ENCODE results near the gene MYBPH. TPM values are rescaled to one million over a fixed set of nuclear protein-coding genes. Genes with fewer than 3 reads are reported as not detected.

MYBPH gene
- total and polyA plus RNA-seq, 2 of the 13 experiments (the other 11 are each of a cell fraction or from before 2014, with no cell fraction given) = not detected

DNA sequence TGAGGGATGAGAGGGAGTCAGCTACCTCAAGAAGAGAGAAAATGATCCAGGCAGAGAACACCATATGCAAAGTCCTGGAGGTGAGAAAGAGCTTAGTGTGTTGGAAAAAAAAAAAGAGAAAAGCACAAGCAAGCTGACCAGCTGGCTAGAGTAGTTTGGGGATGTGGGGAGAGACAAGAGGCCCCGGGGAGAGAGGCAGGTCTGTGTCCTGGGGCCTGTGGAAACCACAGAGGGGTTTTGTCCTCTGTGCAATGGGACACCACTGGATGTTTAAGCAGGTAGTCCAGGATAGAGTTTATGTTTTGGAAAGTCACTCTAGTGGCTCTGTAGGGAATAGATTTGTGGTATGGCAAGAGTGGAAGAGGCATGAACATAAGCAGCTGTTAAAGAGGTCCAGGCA, 25.3 kb upstream of the MYBPH start (continued):
- TF ChIP-seq, protein P1, sequence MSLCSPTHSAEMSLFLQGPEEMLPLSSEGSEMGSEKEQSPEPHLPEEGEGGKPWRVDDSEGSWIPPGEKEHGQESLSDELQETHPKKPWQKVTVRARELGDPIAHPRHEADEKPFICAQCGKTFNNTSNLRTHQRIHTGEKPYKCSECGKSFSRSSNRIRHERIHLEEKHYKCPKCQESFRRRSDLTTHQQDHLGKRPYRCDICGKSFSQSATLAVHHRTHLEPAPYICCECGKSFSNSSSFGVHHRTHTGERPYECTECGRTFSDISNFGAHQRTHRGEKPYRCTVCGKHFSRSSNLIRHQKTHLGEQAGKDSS (CRISPR knock-in tag; IDR thresholded peaks at IDR 0.05; ENCODE audit: borderline replicate concordance, low read depth) = no peak
- TF ChIP-seq THYN1 (CRISPR knock-in tag; IDR thresholded peaks at IDR 0.05; ENCODE audit: borderline replicate concordance, low read depth) (no peak), PHF20 (CRISPR knock-in tag; IDR thresholded peaks at IDR 0.05) (no peak), ZSCAN30 (CRISPR knock-in tag; IDR thresholded peaks at IDR 0.05) (no peak)

DNA sequence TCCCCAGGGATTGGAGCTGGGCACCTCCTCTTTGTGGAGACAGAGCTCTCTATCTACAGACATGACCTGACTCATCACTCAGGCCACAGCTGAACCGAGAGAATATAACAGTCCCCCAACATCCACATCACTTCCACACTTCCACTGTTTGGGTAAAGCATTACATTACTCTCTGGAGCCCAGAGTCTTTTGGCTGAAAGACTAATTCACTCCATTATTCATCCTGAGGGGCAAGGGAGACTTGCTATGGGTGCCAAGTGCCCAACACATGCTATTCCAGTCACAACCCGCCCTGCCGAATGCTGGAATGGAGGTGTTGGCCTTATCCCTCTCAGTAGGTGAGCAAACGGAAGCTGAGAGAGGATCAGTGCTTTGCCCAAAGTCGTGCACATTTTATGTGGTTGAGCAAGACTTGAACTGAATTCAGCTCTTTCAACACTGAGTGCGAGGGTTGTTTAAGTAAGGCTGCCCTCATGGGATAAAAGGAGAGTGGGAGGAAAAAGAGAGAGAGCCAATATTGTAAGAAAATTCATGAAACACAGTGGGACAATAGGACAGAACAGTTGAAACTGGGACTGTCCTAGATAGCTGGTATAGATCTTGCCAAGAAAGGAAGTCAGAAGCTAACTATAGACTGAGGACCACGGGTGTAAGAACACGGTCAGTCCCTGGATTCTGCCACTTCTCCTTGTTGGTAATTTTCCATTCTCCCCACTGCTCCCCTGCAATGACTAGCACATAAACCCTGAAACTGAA, 24.4 kb upstream of the MYBPH start:
- DNase-seq (ENCODE audit: low spot score) = peak; percentile 32
- no peaks in the 10 kb centered on the region for H4K20me1 ChIP-seq (ENCODE audit: insufficient read depth, low read length)
- FAIRE-seq = peak; percentile 39
- ATAC-seq = peak; percentile 71
- no peak overlapping the region for H3K4me3 ChIP-seq (replicated peaks in 1 of 3; ENCODE audit: insufficient read depth in 1 of 3, low read depth in 2 of 3, low read length in 3 of 3)
- no peaks in the 10 kb centered on the region for H3K36me3 ChIP-seq (replicated peaks in 1 of 2; ENCODE audit: control insufficient read depth in 1 of 2, insufficient read depth in 2 of 2, low read length in 2 of 2)
- POLR2A ChIA-PET = no interaction called here
- peaks cover 13% of the 10 kb centered on the region for H3K4me1 ChIP-seq (ENCODE audit: insufficient read depth, low read length)
- no peak overlapping the region for H3K27ac ChIP-seq (ENCODE audit: extremely low read length, insufficient read depth, low read length)
- no peak overlapping the region for H3K4me2 ChIP-seq (ENCODE audit: low read depth, low read length)
- 6% methylated on average over 8 of the region's 8 CpGs for WGBS (ENCODE audit: low lambda C conversion rate)
- H3K9me3 ChIP-seq (ENCODE audit: low read length) = no peaks in the 10 kb centered on the region
- no TSS peak for BruUV-seq (replicated peaks)
- no peak overlapping the region for H3K9ac ChIP-seq (ENCODE audit: insufficient read depth, low read depth, low read length)
- H3K27me3 ChIP-seq (ENCODE audit: control insufficient read depth in 1 of 2, insufficient read depth in 2 of 2, low read length in 2 of 2) = peaks cover 0 to 7% of the 10 kb centered on the region in 2 experiments; a peak in 1 of 5 replicates
- no peaks in the 10 kb centered on the region for H3K79me2 ChIP-seq (ENCODE audit: insufficient read depth, low read length)
- intact Hi-C loops (cut with micrococcal nuclease; ENCODE audit: unreplicated experiment) = no loop called here
- H2AFZ ChIP-seq (ENCODE audit: low read length) = no peak overlapping the region
- CTCF ChIA-PET (ENCODE audit: low intra/inter-chr PET ratio, low total read pairs) = no interaction called here
- in situ Hi-C loops (cut with HindIII; ENCODE audit: extremely low pct_ligation_motif_present, low pct_unique_long_range_greater_than_20kb) = no loop called here
- TF ChIP-seq ZSCAN29 (CRISPR knock-in tag; conservative IDR thresholded peaks at IDR 0.05) (no peak), KDM6A (CRISPR knock-in tag; IDR thresholded peaks at IDR 0.05; ENCODE audit: low read depth) (no peak), ZNF121 (CRISPR knock-in tag; IDR thresholded peaks at IDR 0.05) (no peak), HNRNPUL1 (IDR thresholded peaks at IDR 0.05; ENCODE audit: low read depth, low read length) (no peak), ETV5 (CRISPR knock-in tag; IDR thresholded peaks at IDR 0.05; ENCODE audit: borderline replicate concordance) (0 out of 2 replicates have a peak, but pooled peaks have one; percentile 14), SRSF1 (optimal IDR thresholded peaks at IDR 0.05; ENCODE audit: low read depth, low read length) (no peak), SMAD9 (CRISPR knock-in tag; IDR thresholded peaks at IDR 0.05) (no peak), REL (CRISPR knock-in tag; conservative IDR thresholded peaks at IDR 0.05) (no peak), RNF219 (CRISPR knock-in tag; IDR thresholded peaks at IDR 0.05) (no peak)
- TF ChIP-seq, protein P2, sequence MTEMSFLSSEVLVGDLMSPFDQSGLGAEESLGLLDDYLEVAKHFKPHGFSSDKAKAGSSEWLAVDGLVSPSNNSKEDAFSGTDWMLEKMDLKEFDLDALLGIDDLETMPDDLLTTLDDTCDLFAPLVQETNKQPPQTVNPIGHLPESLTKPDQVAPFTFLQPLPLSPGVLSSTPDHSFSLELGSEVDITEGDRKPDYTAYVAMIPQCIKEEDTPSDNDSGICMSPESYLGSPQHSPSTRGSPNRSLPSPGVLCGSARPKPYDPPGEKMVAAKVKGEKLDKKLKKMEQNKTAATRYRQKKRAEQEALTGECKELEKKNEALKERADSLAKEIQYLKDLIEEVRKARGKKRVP (CRISPR knock-in tag; IDR thresholded peaks at IDR 0.05) = no peak
- TF ChIP-seq, protein P3, sequence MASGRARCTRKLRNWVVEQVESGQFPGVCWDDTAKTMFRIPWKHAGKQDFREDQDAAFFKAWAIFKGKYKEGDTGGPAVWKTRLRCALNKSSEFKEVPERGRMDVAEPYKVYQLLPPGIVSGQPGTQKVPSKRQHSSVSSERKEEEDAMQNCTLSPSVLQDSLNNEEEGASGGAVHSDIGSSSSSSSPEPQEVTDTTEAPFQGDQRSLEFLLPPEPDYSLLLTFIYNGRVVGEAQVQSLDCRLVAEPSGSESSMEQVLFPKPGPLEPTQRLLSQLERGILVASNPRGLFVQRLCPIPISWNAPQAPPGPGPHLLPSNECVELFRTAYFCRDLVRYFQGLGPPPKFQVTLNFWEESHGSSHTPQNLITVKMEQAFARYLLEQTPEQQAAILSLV (CRISPR knock-in tag; IDR thresholded peaks at IDR 0.05; ENCODE audit: borderline replicate concordance) = no peak
- TF ChIP-seq, protein P4, sequence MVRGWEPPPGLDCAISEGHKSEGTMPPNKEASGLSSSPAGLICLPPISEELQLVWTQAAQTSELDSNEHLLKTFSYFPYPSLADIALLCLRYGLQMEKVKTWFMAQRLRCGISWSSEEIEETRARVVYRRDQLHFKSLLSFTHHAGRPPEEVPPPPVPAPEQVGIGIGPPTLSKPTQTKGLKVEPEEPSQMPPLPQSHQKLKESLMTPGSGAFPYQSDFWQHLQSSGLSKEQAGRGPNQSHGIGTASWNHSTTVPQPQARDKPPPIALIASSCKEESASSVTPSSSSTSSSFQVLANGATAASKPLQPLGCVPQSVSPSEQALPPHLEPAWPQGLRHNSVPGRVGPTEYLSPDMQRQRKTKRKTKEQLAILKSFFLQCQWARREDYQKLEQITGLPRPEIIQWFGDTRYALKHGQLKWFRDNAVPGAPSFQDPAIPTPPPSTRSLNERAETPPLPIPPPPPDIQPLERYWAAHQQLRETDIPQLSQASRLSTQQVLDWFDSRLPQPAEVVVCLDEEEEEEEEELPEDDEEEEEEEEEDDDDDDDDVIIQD (CRISPR knock-in tag; IDR thresholded peaks at IDR 0.05; ENCODE audit: low read depth) = no peak

Measured in HepG2 (cell line).